ENCODE measurements around the gene DPM3. TPM values are rescaled to one million over a fixed set of nuclear protein-coding genes. Genes with fewer than 3 reads are reported as not detected.

The DPM3 gene
- total RNA-seq, 1 experiment from 2014 or later = 73.5 TPM

- Mint-ChIP-seq H3K27me3 (ENCODE audit: low read depth) (peaks cover 55% of the 10 kb centered on the region), H3K4me3 (peak overlapping the region; percentile 90), H3K27ac (no peak overlapping the region), H3K4me1 (peaks cover 55% of the 10 kb centered on the region), H3K36me3 (peaks cover 5% of the 10 kb centered on the region), H3K9me3 (no peaks in the 10 kb centered on the region)
- CTCF ChIA-PET = interaction anchor here (0.7 to 12.9 kb wide), 9 partner anchors 9 to 67 kb away, joined by 3 to 164 read pairs (median 11); partner anchors contain the start of genes EFNA4, KRTCAP2, SLC50A1 and TRIM46
- POLR2A ChIA-PET = interaction anchor here (1.0 to 1.5 kb wide), 3 partner anchors 29 to 46 kb away, joined by 4 to 5 read pairs (median 5); partner anchors contain the start of gene KRTCAP2
- ATAC-seq = peak; percentile 20
- peak; percentile 66 for DNase-seq (ENCODE audit: low spot score)
- TF ChIP-seq ETV6 (CRISPR knock-in tag; IDR thresholded peaks at IDR 0.05) (no peak), ZNF532 (CRISPR knock-in tag; IDR thresholded peaks at IDR 0.05; ENCODE audit: borderline replicate concordance) (no peak), ZNF232 (CRISPR knock-in tag; IDR thresholded peaks at IDR 0.05) (0 out of 2 replicates have a peak, but pooled peaks have one; percentile 31)
Measured at GRCh38 chr1:155126556-155127104, 13.7 kb downstream of the DPM3 start.

- DNase-seq (ENCODE audit: low spot score) (peak; percentile 52), ATAC-seq (peak; percentile 5; the same call in 1 of the 2 replicates)
- H3K27ac Mint-ChIP-seq = no peak overlapping the region
- POLR2A ChIA-PET = interaction anchor here (1.0 to 1.6 kb wide), 4 partner anchors 9 to 47 kb away, joined by 4 to 5 read pairs (median 5); partner anchors contain the start of genes KRTCAP2 and SLC50A1
- H3K4me1 Mint-ChIP-seq = peaks cover 53% of the 10 kb centered on the region
- H3K36me3 Mint-ChIP-seq = no peaks in the 10 kb centered on the region; the same call in 1 of the 2 replicates
- CTCF ChIA-PET = interaction anchor here (0.6 to 12.9 kb wide), 16 partner anchors 9 to 567 kb away, joined by 3 to 164 read pairs (median 4); partner anchors contain the start of genes ADAM15, EFNA4, KRTCAP2 and SLC50A1
- H3K4me3 Mint-ChIP-seq = peak overlapping the region; percentile 90
- H3K27me3 Mint-ChIP-seq (ENCODE audit: low read depth) = peaks cover 58% of the 10 kb centered on the region
- H3K9me3 Mint-ChIP-seq = no peaks in the 10 kb centered on the region
- TF ChIP-seq CREB1 (CRISPR knock-in tag; IDR thresholded peaks at IDR 0.05) (no peak), IRF1 (CRISPR knock-in tag; IDR thresholded peaks at IDR 0.05) (0 out of 2 replicates have a peak, but pooled peaks have one; percentile 64), ETV6 (CRISPR knock-in tag; IDR thresholded peaks at IDR 0.05) (peak; percentile 68; the same call in 1 of the 2 replicates), PRDM15 (CRISPR knock-in tag; IDR thresholded peaks at IDR 0.05) (peak; percentile 90), ZNF396 (CRISPR knock-in tag; IDR thresholded peaks at IDR 0.05; ENCODE audit: borderline replicate concordance) (no peak), NR3C1 (CRISPR knock-in tag; conservative IDR thresholded peaks at IDR 0.05; ENCODE audit: low read depth) (0 out of 2 replicates have a peak, but pooled peaks have one; percentile 81), SOX15 (CRISPR knock-in tag; IDR thresholded peaks at IDR 0.05) (no peak), AFF4 (CRISPR knock-in tag; IDR thresholded peaks at IDR 0.05; ENCODE audit: borderline replicate concordance) (0 out of 2 replicates have a peak, but pooled peaks have one; percentile 30), ZBTB21 (CRISPR knock-in tag; IDR thresholded peaks at IDR 0.05; ENCODE audit: borderline replicate concordance) (no peak), FOXP1 (CRISPR knock-in tag; IDR thresholded peaks at IDR 0.05; ENCODE audit: borderline replicate concordance) (peak; percentile 85), SP1 (CRISPR knock-in tag; conservative IDR thresholded peaks at IDR 0.05) (peak; percentile 50; the same call in 1 of the 2 replicates), CDX4 (CRISPR knock-in tag; IDR thresholded peaks at IDR 0.05; ENCODE audit: borderline replicate concordance) (no peak), TEAD4 (CRISPR knock-in tag; IDR thresholded peaks at IDR 0.05) (no peak), FOXK1 (CRISPR knock-in tag; IDR thresholded peaks at IDR 0.05) (peak; percentile 65)
- TF ChIP-seq, protein P1, sequence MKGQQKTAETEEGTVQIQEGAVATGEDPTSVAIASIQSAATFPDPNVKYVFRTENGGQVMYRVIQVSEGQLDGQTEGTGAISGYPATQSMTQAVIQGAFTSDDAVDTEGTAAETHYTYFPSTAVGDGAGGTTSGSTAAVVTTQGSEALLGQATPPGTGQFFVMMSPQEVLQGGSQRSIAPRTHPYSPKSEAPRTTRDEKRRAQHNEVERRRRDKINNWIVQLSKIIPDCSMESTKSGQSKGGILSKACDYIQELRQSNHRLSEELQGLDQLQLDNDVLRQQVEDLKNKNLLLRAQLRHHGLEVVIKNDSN (CRISPR knock-in tag; IDR thresholded peaks at IDR 0.05) = peak; percentile 73; the same call in 1 of the 2 replicates
Measured at GRCh38 chr1:155125946-155126555, 14.3 kb downstream of the DPM3 start.

Data from WTC11 (cell line).